Measurements from ENCODE around the gene ARG1. TPM values are rescaled to one million over a fixed set of nuclear protein-coding genes. Genes with fewer than 3 reads are reported as not detected.

The ARG1 gene
- total and polyA plus RNA-seq, 12 donors: 0.10 to 1.2 (median 0.51) TPM; not detected in 5

DNA sequence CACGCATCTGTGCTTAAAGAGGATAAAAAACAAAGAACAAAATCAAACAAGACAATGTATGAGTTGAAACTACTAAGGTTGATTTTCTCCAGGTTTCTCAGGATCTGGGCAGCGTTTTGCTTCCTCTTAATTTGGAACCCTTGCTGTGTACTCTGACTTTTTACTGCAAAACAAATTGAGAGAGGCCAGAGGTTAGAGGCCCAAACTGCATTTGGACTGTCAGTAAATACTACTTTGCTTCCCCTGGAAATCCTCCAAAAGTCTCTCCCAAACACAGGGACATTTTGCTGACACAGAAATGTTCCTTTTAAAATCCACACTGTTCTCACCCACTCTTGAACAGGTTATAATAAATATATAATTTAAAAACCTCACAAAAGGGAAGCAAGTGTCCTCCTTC is 1.1 kb downstream of the ARG1 start:
- Histone ChIP-seq H3K4me3 (no peak overlapping the region), H3K36me3 (peaks cover 0 to 33% (median 0%) of the 10 kb centered on the region in 9 donors), H3K27me3 (no peaks in the 10 kb centered on the region), H3K9me3 (no peaks in the 10 kb centered on the region), H3K27ac (no peak overlapping the region), H3K4me1 (no peaks in the 10 kb centered on the region)
- intact Hi-C loops (cut with DNase I): no loop called here
- WGBS, 2 donors: 66 to 78% methylated on average over 2 of the region's 2 CpGs
- TF ChIP-seq, protein P1, sequence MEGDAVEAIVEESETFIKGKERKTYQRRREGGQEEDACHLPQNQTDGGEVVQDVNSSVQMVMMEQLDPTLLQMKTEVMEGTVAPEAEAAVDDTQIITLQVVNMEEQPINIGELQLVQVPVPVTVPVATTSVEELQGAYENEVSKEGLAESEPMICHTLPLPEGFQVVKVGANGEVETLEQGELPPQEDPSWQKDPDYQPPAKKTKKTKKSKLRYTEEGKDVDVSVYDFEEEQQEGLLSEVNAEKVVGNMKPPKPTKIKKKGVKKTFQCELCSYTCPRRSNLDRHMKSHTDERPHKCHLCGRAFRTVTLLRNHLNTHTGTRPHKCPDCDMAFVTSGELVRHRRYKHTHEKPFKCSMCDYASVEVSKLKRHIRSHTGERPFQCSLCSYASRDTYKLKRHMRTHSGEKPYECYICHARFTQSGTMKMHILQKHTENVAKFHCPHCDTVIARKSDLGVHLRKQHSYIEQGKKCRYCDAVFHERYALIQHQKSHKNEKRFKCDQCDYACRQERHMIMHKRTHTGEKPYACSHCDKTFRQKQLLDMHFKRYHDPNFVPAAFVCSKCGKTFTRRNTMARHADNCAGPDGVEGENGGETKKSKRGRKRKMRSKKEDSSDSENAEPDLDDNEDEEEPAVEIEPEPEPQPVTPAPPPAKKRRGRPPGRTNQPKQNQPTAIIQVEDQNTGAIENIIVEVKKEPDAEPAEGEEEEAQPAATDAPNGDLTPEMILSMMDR (IDR thresholded peaks at IDR 0.05): no peak
- DNase-seq: no peak
- no peak for ATAC-seq

DNA sequence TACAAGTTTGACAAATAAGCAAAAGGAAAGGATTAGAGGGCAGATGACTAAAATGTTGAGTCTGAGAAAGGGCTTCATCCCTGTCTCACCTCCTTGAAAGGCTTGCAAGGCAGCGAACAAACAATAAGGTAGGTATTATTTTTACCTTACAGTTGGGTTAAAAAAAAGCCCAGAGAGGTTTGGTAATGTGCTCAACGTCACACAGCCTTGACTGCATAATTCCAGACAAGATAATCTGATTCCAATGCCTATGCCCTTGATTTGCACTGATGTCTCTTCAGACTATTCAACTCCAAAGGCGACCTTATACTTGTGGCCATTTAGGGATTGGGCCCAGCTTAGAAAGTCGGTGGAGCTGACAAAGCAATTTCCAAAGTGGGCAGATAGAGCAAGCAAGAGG is 1.7 kb downstream of the ARG1 start:
- Histone ChIP-seq H3K4me3 (no peak overlapping the region), H3K27me3 (no peaks in the 10 kb centered on the region), H3K27ac (no peak overlapping the region), H3K36me3 (peaks cover 0 to 39% (median 0%) of the 10 kb centered on the region in 9 donors), H3K4me1 (no peaks in the 10 kb centered on the region), H3K9me3 (no peaks in the 10 kb centered on the region)
- TF ChIP-seq, protein P1 (IDR thresholded peaks at IDR 0.05): no peak
- 94 to 96% methylated on average over 4 of the region's 4 CpGs for WGBS, 2 donors
- intact Hi-C loops (cut with DNase I): no loop called here
- ATAC-seq: no peak
- no peak for DNase-seq

DNA sequence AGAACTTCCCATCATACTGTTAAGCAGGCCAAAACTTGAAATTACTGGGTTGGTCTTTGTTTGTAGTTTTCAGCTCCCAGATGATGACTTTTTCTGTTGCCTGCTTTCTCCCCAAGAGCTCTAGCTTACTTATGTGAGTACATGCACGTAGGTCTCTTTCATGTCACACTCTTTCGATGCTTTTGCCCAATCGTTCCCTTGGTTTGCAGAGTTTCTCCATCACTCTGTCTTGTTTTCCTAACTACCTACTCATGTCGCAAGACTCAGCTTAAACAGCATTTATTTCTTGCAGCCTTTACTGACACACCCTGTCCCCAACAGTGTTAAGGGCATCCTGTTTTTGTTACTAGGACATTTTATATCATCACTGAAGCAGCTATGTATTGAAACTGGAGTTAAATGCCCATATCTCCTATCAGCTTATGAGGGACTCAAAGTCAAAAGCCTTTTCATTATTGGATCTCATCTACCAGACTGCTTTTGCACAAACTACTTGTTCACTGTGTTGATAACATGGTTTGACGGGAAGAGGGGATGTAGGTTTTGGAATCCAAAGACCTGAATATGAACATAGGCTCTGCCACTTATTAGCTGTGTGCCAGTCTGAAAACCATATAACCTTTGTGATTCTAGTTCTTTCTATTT is 2.9 kb downstream of the ARG1 start:
- H3K27ac ChIP-seq: no peak overlapping the region
- TF ChIP-seq, protein P1 (IDR thresholded peaks at IDR 0.05): no peak
- no peak overlapping the region for H3K4me3 ChIP-seq
- ATAC-seq: no peak
- no peak for DNase-seq
- no peaks in the 10 kb centered on the region for H3K9me3 ChIP-seq
- intact Hi-C loops (cut with DNase I): no loop called here
- 94 to 96% methylated on average over 5 of the region's 5 CpGs for WGBS, 2 donors
- H3K27me3 ChIP-seq: no peaks in the 10 kb centered on the region
- H3K36me3 ChIP-seq: peaks cover 0 to 51% (median 9%) of the 10 kb centered on the region in 9 donors
- H3K4me1 ChIP-seq: no peaks in the 10 kb centered on the region

DNA sequence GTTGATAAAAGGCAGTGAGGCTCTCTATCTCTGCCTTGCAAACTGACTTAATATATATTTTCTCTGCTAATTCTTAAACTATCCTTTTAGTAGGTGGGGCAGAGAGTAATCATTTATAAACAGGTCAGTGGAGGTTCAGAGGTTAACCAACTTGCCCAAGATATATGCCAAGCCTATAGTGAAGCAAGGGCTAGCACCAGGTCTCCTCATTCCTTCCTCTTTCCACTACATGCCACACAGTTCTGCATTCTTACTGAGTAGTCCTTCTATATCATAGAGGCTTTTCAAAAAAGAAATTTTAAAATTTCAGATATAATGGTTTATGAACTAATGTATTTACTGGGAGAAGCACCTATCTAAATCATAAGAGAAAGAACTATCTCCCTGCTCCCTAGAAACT is 8.5 kb downstream of the ARG1 start:
- Histone ChIP-seq H3K4me3 (no peak overlapping the region), H3K27ac (no peak overlapping the region), H3K9me3 (no peaks in the 10 kb centered on the region), H3K36me3 (peaks cover 0 to 96% (median 35%) of the 10 kb centered on the region in 9 donors), H3K4me1 (no peaks in the 10 kb centered on the region), H3K27me3 (no peaks in the 10 kb centered on the region)
- TF ChIP-seq, protein P1 (IDR thresholded peaks at IDR 0.05): no peak
- ATAC-seq (no peak), DNase-seq (no peak)
- intact Hi-C loops (cut with DNase I): no loop called here

Measured in heart right ventricle (tissue), 16 donors.